Stimulated activated CD8-positive, alpha-beta memory T cell treated with anti-CD3 and anti-CD28 coated beads, Interleukin-2, amount 100 ng/mL, for 1 hour (primary cell): ENCODE results near the gene UFM1.
"Not testable (repeated sequence)": the region's sequence is repeated elsewhere in the genome, so short reads cannot be mapped to it uniquely, and the experiment has no call there.

Experiments used
- DNase-seq, 2 donors: peaks; one replicate each; pipeline ENCODE4 v3.0.0-alpha.2; 2020; ENCODE audit warnings: low read depth in 2 of 2

Gene UFM1

GRCh38 chr13:38349390-38350113 is at the start of gene UFM1:
TSS of gene UFM1 (plus strand) at chr13:38349851. CDS start at chr13:38349920, 69 bp downstream.
- peak; percentile 62 to 76 for DNase-seq

GRCh38 chr13:38301236-38301635 is 48.4 kb upstream of the UFM1 start:
- no peak for DNase-seq

GRCh38 chr13:38303816-38304320 is 45.8 kb upstream of the UFM1 start:
- no peak for DNase-seq

GRCh38 chr13:38308736-38309135 is 40.9 kb upstream of the UFM1 start:
- no peak for DNase-seq

GRCh38 chr13:38309397-38309796 is 40.3 kb upstream of the UFM1 start:
- DNase-seq: no peak

- not testable (repeated sequence) for DNase-seq
Measured at GRCh38 chr13:38311175-38311574, 38.5 kb upstream of the UFM1 start.

- no peak for DNase-seq
Measured at GRCh38 chr13:38316129-38316528, 33.5 kb upstream of the UFM1 start.

- DNase-seq: no peak
Measured at GRCh38 chr13:38321654-38322053, 28.0 kb upstream of the UFM1 start.

- no peak for DNase-seq
Measured at GRCh38 chr13:38325426-38325825, 24.2 kb upstream of the UFM1 start.

- DNase-seq: no peak
Measured at GRCh38 chr13:38328699-38329098, 21.0 kb upstream of the UFM1 start.

GRCh38 chr13:38334845-38335244 is 14.8 kb upstream of the UFM1 start:
- no peak for DNase-seq

- DNase-seq: no peak
Measured at GRCh38 chr13:38338089-38338488, 11.6 kb upstream of the UFM1 start.

GRCh38 chr13:38340624-38341023 is 9.0 kb upstream of the UFM1 start:
- no peak for DNase-seq

- no peak for DNase-seq
Measured at GRCh38 chr13:38341149-38341692, 8.4 kb upstream of the UFM1 start.

GRCh38 chr13:38346764-38347163 is 2.9 kb upstream of the UFM1 start:
- no peak for DNase-seq

GRCh38 chr13:38348861-38349389 is 726 bp upstream of the UFM1 start:
- no peak for DNase-seq

- DNase-seq: peak; percentile 6 to 26
Measured at GRCh38 chr13:38350114-38350617, 515 bp downstream of the UFM1 start.

GRCh38 chr13:38355595-38356119 is 6.0 kb downstream of the UFM1 start:
- DNase-seq: no peak

- DNase-seq: no peak
Measured at GRCh38 chr13:38358684-38359083, 9.0 kb downstream of the UFM1 start.

GRCh38 chr13:38361542-38362262 is 12.1 kb downstream of the UFM1 start:
- DNase-seq: no peak

GRCh38 chr13:38363219-38363618 is 13.6 kb downstream of the UFM1 start:
- DNase-seq: no peak

GRCh38 chr13:38363746-38364145 is 14.1 kb downstream of the UFM1 start:
- not testable (repeated sequence) for DNase-seq
